DND-41 (cell line): ENCODE data around the gene SAPCD1.
"Not testable (repeated sequence)": the region's sequence is repeated elsewhere in the genome, so short reads cannot be mapped to it uniquely, and the experiment has no call there.

Source experiments
- ATAC-seq: fragments of 200-7000 bp; cut with Tn5 transposase; 3 replicates; pipeline ENCODE4 v1.9.1; 2021; ENCODE audit warnings: low read depth; ENCODE audit not compliant: insufficient read depth
- DNase-seq: peaks from one replicate; pipeline ENCODE4 v3.0.0-alpha.2; 2020
- H2AFZ ChIP-seq: 2 replicates; pipeline ENCODE4 v1.6.0; 2012; ENCODE audit warnings: low read depth, low read length
- H3K27ac ChIP-seq: 2 replicates; pipeline ENCODE4 v1.5.1; 2012; ENCODE audit warnings: low read length, inconsistent platforms
- H3K27me3 ChIP-seq: fragments of 200-600 bp; sonication (generic); 2 replicates; pipeline ENCODE4 v1.6.0; 2012; ENCODE audit warnings: low read length, mild to moderate bottlenecking, inconsistent platforms; ENCODE audit not compliant: insufficient read depth, poor library complexity
- H3K36me3 ChIP-seq: 2 replicates; pipeline ENCODE4 v1.5.1; 2012; ENCODE audit warnings: low read length, inconsistent platforms; ENCODE audit not compliant: insufficient read depth
- H3K4me1 ChIP-seq: 2 replicates; pipeline ENCODE4 v1.5.1; 2012; ENCODE audit warnings: mild to moderate bottlenecking, low read length; ENCODE audit not compliant: insufficient read depth
- H3K4me2 ChIP-seq: 2 replicates; pipeline ENCODE4 v1.6.0; 2012; ENCODE audit warnings: mild to moderate bottlenecking, moderate library complexity, low read length, inconsistent platforms; ENCODE audit not compliant: insufficient read depth
- H3K4me3 ChIP-seq, 2 experiments: fragments of 200-600 bp in 1 of 2; shearing (Covaris generic) in 1 of 2; 2 replicates each; pipeline ENCODE4 v1.5.1; 2012 to 2016; ENCODE audit warnings: inconsistent platforms in 2 of 2, low read length in 2 of 2, mild to moderate bottlenecking in 2 of 2, low read depth in 1 of 2, moderate library complexity in 1 of 2
- H3K79me2 ChIP-seq: 2 replicates; pipeline ENCODE4 v1.6.0; 2012; ENCODE audit warnings: low read length, inconsistent platforms; ENCODE audit not compliant: insufficient read depth
- H3K9ac ChIP-seq: 2 replicates; pipeline ENCODE4 v1.6.0; 2012; ENCODE audit warnings: low read depth, mild to moderate bottlenecking, inconsistent platforms, low read length, moderate library complexity
- H3K9me3 ChIP-seq: 2 replicates; pipeline ENCODE4 v1.5.1; 2012; ENCODE audit warnings: low read length, moderate library complexity, mild to moderate bottlenecking, inconsistent platforms; ENCODE audit not compliant: insufficient read depth, severe bottlenecking
- H4K20me1 ChIP-seq: 2 replicates; pipeline ENCODE4 v1.6.0; 2012; ENCODE audit warnings: low read length; ENCODE audit not compliant: insufficient read depth
- CTCF ChIP-seq: IDR thresholded peaks from 2 replicates; pipeline ENCODE4 v1.5.1; 2012; ENCODE audit warnings: borderline replicate concordance, low read length, moderate library complexity, mild to moderate bottlenecking; ENCODE audit not compliant: poor library complexity, severe bottlenecking; ENCODE audit errors: extremely low read depth
- EZH2 ChIP-seq: IDR thresholded peaks from 3 replicates; pipeline ENCODE4 v1.6.1; 2012; ENCODE audit warnings: borderline replicate concordance, low read depth, mild to moderate bottlenecking, moderate library complexity, low read length, inconsistent platforms; ENCODE audit not compliant: severe bottlenecking

The SAPCD1 gene

GRCh38 chr6:31799781-31800180 is 37.3 kb downstream of the SAPCD1 start:
- Histone ChIP-seq H3K27me3 (no peaks in the 10 kb centered on the region), H4K20me1 (no peaks in the 10 kb centered on the region), H3K79me2 (peaks cover 40% of the 10 kb centered on the region), H3K27ac (no peak overlapping the region), H3K9me3 (no peaks in the 10 kb centered on the region), H3K4me1 (peaks cover 27% of the 10 kb centered on the region), H3K9ac (no peak overlapping the region), H3K4me2 (no peak overlapping the region), H2AFZ (no peak overlapping the region), H3K4me3 (no peak overlapping the region), H3K36me3 (peaks cover 49% of the 10 kb centered on the region)
- no peak for DNase-seq
- TF ChIP-seq CTCF = no peak
- no peak for TF ChIP-seq EZH2
- no peak for ATAC-seq

GRCh38 chr6:31801031-31801927 is 38.8 kb downstream of the SAPCD1 start:
- H3K9me3 ChIP-seq, H3K4me2 ChIP-seq, H3K27me3 ChIP-seq, H3K9ac ChIP-seq, DNase-seq, H3K4me3 ChIP-seq, H2AFZ ChIP-seq, H3K27ac ChIP-seq, H4K20me1 ChIP-seq, ATAC-seq: not testable (repeated sequence)
- H3K36me3 ChIP-seq = peaks cover 49% of the 10 kb centered on the region
- H3K4me1 ChIP-seq = peaks cover 36% of the 10 kb centered on the region
- peaks cover 40% of the 10 kb centered on the region for H3K79me2 ChIP-seq

GRCh38 chr6:31805939-31806469 is 43.5 kb downstream of the SAPCD1 start:
- H3K36me3 ChIP-seq = peaks cover 24% of the 10 kb centered on the region
- peak overlapping the region; percentile 92 for H2AFZ ChIP-seq
- peak overlapping the region; percentile 96 for H3K4me2 ChIP-seq
- H3K79me2 ChIP-seq = peaks cover 39% of the 10 kb centered on the region
- H3K9me3 ChIP-seq = no peaks in the 10 kb centered on the region
- ATAC-seq = peak; percentile 20; the same call in 2 of the 3 replicates
- peak overlapping the region; percentile 94 for H3K9ac ChIP-seq
- H4K20me1 ChIP-seq = no peaks in the 10 kb centered on the region
- TF ChIP-seq EZH2 (no peak), CTCF (no peak)
- DNase-seq = no peak
- H3K4me3 ChIP-seq = peak overlapping the region; percentile 84 to 91
- peak overlapping the region; percentile 92 for H3K27ac ChIP-seq
- peaks cover 39% of the 10 kb centered on the region for H3K4me1 ChIP-seq
- no peaks in the 10 kb centered on the region for H3K27me3 ChIP-seq
